AG04450 (cell line): ENCODE measurements around the gene MRPL55. TPM values are rescaled to one million over a fixed set of nuclear protein-coding genes. Genes with fewer than 3 reads are reported as not detected.

Experiments
- CTCF ChIA-PET: fragments of 300-600, 350-600 bp; formaldehyde crosslinking; extraction: SDS; loops from one replicate; lab custom pipeline; 2022; ENCODE audit warnings: antibody characterized with exemption, inconsistent platforms; lab: Charles Lee
- POLR2A ChIA-PET: fragments of 350-600 bp; formaldehyde crosslinking; extraction: SDS; loops from one replicate; lab custom pipeline; 2021; ENCODE audit warnings: antibody characterized with exemption, inconsistent platforms; lab: Yijun Ruan, JAX
- DNase-seq: peaks from one replicate; pipeline ENCODE4 v3.0.0-alpha.2; 2011; ENCODE audit warnings: low read depth, low spot score
- H3K27ac ChIP-seq: one replicate; pipeline ENCODE4 v1.5.1; 2012; ENCODE audit warnings: low read depth, low read length, control low read depth
- H3K27me3 ChIP-seq: one replicate; pipeline ENCODE4 v1.6.0; 2012; ENCODE audit warnings: low read length; ENCODE audit not compliant: control insufficient read depth, insufficient read depth
- H3K4me3 ChIP-seq: 2 replicates; pipeline ENCODE4 v1.5.1; 2011; ENCODE audit warnings: mild to moderate bottlenecking, low read depth, low read length, control low read depth
- H3K9me3 ChIP-seq: 2 replicates; pipeline ENCODE4 v1.5.1; 2012; ENCODE audit warnings: low read length; ENCODE audit not compliant: control insufficient read depth, insufficient read depth
- polyA plus RNA-seq: library from polyadenylated mRNA; depleted of rRNA; stranded (reverse); fragments of >200 nt; gene quantifications from 2 replicates; pipeline ENCODE4 v1.2.3, GENCODE V29; 2011
- TF ChIP-seq, protein P1 (sequence below): IDR thresholded peaks from 2 replicates; pipeline ENCODE4 v1.5.1; 2011; ENCODE audit warnings: low read depth, low read length, control low read depth, inconsistent platforms

MRPL55 gene
- polyA plus RNA-seq, 1 experiment, result 33.4 TPM

DNA sequence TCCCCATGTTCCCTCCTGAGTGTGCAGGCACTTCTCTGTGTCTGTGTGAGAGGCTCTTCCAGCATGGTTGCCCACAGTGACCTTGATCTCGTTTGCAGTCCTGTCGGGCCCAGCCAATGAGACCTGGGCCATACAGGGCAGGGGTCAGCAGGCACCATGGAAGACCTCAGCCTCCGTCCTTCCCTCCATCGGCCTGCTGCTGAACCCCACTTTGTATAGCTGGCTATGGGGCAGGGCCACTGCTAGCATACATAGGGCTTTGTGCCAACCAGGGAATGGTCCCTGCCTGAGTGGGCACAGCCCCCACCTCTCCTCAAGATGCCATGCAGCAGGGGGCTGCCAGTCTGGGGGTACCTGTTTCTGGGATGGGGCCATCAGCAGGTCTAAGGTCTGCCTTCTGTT, 9.8 kb downstream of the MRPL55 start:
- Histone ChIP-seq H3K4me3 (no peak overlapping the region), H3K27me3 (no peaks in the 10 kb centered on the region), H3K9me3 (peaks cover 9% of the 10 kb centered on the region), H3K27ac (no peak overlapping the region)
- no peak for DNase-seq
- ChIA-PET POLR2A (no interaction called here), CTCF (no interaction called here)
- TF ChIP-seq, protein P1, sequence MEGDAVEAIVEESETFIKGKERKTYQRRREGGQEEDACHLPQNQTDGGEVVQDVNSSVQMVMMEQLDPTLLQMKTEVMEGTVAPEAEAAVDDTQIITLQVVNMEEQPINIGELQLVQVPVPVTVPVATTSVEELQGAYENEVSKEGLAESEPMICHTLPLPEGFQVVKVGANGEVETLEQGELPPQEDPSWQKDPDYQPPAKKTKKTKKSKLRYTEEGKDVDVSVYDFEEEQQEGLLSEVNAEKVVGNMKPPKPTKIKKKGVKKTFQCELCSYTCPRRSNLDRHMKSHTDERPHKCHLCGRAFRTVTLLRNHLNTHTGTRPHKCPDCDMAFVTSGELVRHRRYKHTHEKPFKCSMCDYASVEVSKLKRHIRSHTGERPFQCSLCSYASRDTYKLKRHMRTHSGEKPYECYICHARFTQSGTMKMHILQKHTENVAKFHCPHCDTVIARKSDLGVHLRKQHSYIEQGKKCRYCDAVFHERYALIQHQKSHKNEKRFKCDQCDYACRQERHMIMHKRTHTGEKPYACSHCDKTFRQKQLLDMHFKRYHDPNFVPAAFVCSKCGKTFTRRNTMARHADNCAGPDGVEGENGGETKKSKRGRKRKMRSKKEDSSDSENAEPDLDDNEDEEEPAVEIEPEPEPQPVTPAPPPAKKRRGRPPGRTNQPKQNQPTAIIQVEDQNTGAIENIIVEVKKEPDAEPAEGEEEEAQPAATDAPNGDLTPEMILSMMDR, result no peak

- no peak overlapping the region for H3K27ac ChIP-seq
- TF ChIP-seq, protein P1, result no peak
- no peak overlapping the region for H3K4me3 ChIP-seq
- no peaks in the 10 kb centered on the region for H3K27me3 ChIP-seq
- peaks cover 18% of the 10 kb centered on the region for H3K9me3 ChIP-seq
- POLR2A ChIA-PET, result interaction anchor here (1.1 kb wide), 1 partner anchor 16 kb away, joined by 3 read pairs; no protein-coding TSS in a partner anchor
- no peak for DNase-seq
- CTCF ChIA-PET, result interaction anchor here (0.5 kb wide), 1 partner anchor 368 kb away, joined by 4 read pairs; no protein-coding TSS in a partner anchor
Measured at GRCh38 chr1:228098323-228098931, 10.7 kb downstream of the MRPL55 start.

- peaks cover 24% of the 10 kb centered on the region for H3K9me3 ChIP-seq
- no peaks in the 10 kb centered on the region for H3K27me3 ChIP-seq
- no peak overlapping the region for H3K4me3 ChIP-seq
- POLR2A ChIA-PET, result interaction anchor here (0.6 to 1.1 kb wide), 3 partner anchors 10 to 391 kb away, joined by 3 read pairs; no protein-coding TSS in a partner anchor
- no peak overlapping the region for H3K27ac ChIP-seq
- TF ChIP-seq, protein P1, result no peak
- CTCF ChIA-PET, result no interaction called here
- no peak for DNase-seq
Measured at GRCh38 chr1:228097333-228098081, 11.6 kb downstream of the MRPL55 start.

- Histone ChIP-seq H3K27me3 (no peaks in the 10 kb centered on the region), H3K9me3 (peaks cover 24% of the 10 kb centered on the region), H3K4me3 (no peak overlapping the region), H3K27ac (no peak overlapping the region)
- TF ChIP-seq, protein P1, result no peak
- POLR2A ChIA-PET, result interaction anchor here (0.7 kb wide), 1 partner anchor 9 kb away, joined by 3 read pairs; no protein-coding TSS in a partner anchor
- CTCF ChIA-PET, result no interaction called here
- DNase-seq, result no peak
Measured at GRCh38 chr1:228096416-228097332, 12.4 kb downstream of the MRPL55 start.
